HepG2 (cell line): ENCODE results near the gene TRAK1. TPM values are rescaled to one million over a fixed set of nuclear protein-coding genes. Genes with fewer than 3 reads are reported as not detected.

Experiments used
- ATAC-seq: fragments of 200-7000 bp; cut with Tn5 transposase; 3 replicates; pipeline ENCODE4 v1.9.1; 2020; ENCODE audit warnings: mild to moderate bottlenecking, moderate library complexity
- BruUV-seq: library from RNA; stranded (reverse); fragments of 400-500 nt; replicated peaks from 2 replicates; lab custom pipeline; 2021; lab: Mats Ljungman, UMichigan
- CTCF ChIA-PET: fragments of 300-600 bp; formaldehyde crosslinking; extraction: SDS; loops from one replicate; lab custom pipeline; 2021; ENCODE audit warnings: low total read pairs, inconsistent platforms, low intra/inter-chr PET ratio; lab: Yijun Ruan, JAX
- POLR2A ChIA-PET: fragments of 350-600 bp; sonication (Branson Sonifier 250); formaldehyde crosslinking; loops from one replicate; lab custom pipeline; 2020; ENCODE audit warnings: antibody characterized with exemption, inconsistent platforms; lab: Yijun Ruan, JAX
- DNase-seq: peaks from one replicate; pipeline ENCODE4 v3.0.0-alpha.2; 2015; ENCODE audit warnings: low spot score
- FAIRE-seq: peaks from 3 replicates; lab custom pipeline; 2011; peaks lifted over from hg19 to GRCh38; lab: Jason Lieb, UNC
- H2AFZ ChIP-seq: one replicate; pipeline ENCODE4 v1.6.1; 2011; ENCODE audit warnings: low read length, inconsistent platforms
- H3K27ac ChIP-seq: fragments of 300-600 bp; 3 replicates; pipeline ENCODE4 v1.8.0; 2011; ENCODE audit warnings: mixed run types, mild to moderate bottlenecking, mixed read lengths, low read length, inconsistent platforms; ENCODE audit not compliant: insufficient read depth; ENCODE audit errors: extremely low read length
- H3K27me3 ChIP-seq, 2 experiments: fragments of 200-600 bp in 1 of 2; 2 replicates in 1 of 2; 3 replicates in 1 of 2; pipeline versions ENCODE4 v1.6.0 to v1.8.0; 2011; ENCODE audit warnings: low read length in 2 of 2, mild to moderate bottlenecking in 2 of 2, moderate library complexity in 2 of 2, inconsistent platforms in 1 of 2; ENCODE audit not compliant: insufficient read depth in 2 of 2, control insufficient read depth in 1 of 2
- H3K36me3 ChIP-seq, 2 experiments: fragments of 200-600 bp in 1 of 2; replicated peaks in 1 of 2; 2 replicates in 1 of 2; 3 replicates in 1 of 2; pipeline versions ENCODE4 v1.5.1 to v1.8.0; 2011; ENCODE audit warnings: low read length in 2 of 2, inconsistent platforms in 1 of 2; ENCODE audit not compliant: insufficient read depth in 2 of 2, control insufficient read depth in 1 of 2
- H3K4me1 ChIP-seq: 2 replicates; pipeline ENCODE4 v1.5.1; 2012; ENCODE audit warnings: low read length, inconsistent platforms; ENCODE audit not compliant: insufficient read depth
- H3K4me2 ChIP-seq: 2 replicates; pipeline ENCODE4 v1.6.0; 2011; ENCODE audit warnings: low read depth, low read length, inconsistent platforms
- H3K4me3 ChIP-seq, 3 experiments: fragments of 200-600 bp in 1 of 3; sonication (generic), shearing (Covaris generic) in 1 of 3; replicated peaks in 1 of 3; 2 replicates each; pipeline ENCODE4 v1.5.1; 2011 to 2016; ENCODE audit warnings: low read length in 3 of 3, inconsistent platforms in 2 of 3, low read depth in 2 of 3, mild to moderate bottlenecking in 2 of 3, control low read depth in 1 of 3, mixed read lengths in 1 of 3; ENCODE audit not compliant: insufficient read depth in 1 of 3
- H3K79me2 ChIP-seq: one replicate; pipeline ENCODE4 v1.6.1; 2011; ENCODE audit warnings: low read length, inconsistent platforms; ENCODE audit not compliant: insufficient read depth
- H3K9ac ChIP-seq: 2 replicates; pipeline ENCODE4 v1.6.0; 2011; ENCODE audit warnings: mild to moderate bottlenecking, low read depth, low read length, inconsistent platforms; ENCODE audit not compliant: insufficient read depth
- H3K9me3 ChIP-seq: 2 replicates; pipeline ENCODE4 v1.5.1; 2012; ENCODE audit warnings: mild to moderate bottlenecking, low read length
- H4K20me1 ChIP-seq: 2 replicates; pipeline ENCODE4 v1.6.0; 2011; ENCODE audit warnings: inconsistent platforms, mild to moderate bottlenecking, low read length, moderate library complexity; ENCODE audit not compliant: insufficient read depth
- HHEX ChIP-seq: IDR thresholded peaks from 2 replicates; pipeline ENCODE4 v1.6.1; 2016; ENCODE audit warnings: control low read depth
- HNF4A ChIP-seq: sonication (generic); formaldehyde crosslinking; IDR thresholded peaks from 2 replicates; pipeline ENCODE4 v1.4.0; 2020; ENCODE audit warnings: missing genetic modification reagents
- NR2F1 ChIP-seq, 2 experiments: fragments of 450-650 bp in 1 of 2; formaldehyde crosslinking in 1 of 2; IDR thresholded peaks; 2 replicates each; pipeline versions ENCODE4 v1.5.0 to v1.6.1; 2016 to 2020; ENCODE audit warnings: mild to moderate bottlenecking in 1 of 2, missing compliant biosample characterization in 1 of 2, missing genetic modification reagents in 1 of 2, moderate library complexity in 1 of 2
- RCOR2 ChIP-seq: IDR thresholded peaks from 2 replicates; pipeline ENCODE4 v1.6.1; 2016; ENCODE audit warnings: missing biosample characterization, missing genetic modification reagents
- SALL1 ChIP-seq: sonication (generic); formaldehyde crosslinking; IDR thresholded peaks from 2 replicates; pipeline ENCODE4 v1.8.0; 2022; ENCODE audit warnings: mild to moderate bottlenecking, missing genetic modification reagents
- SIN3B ChIP-seq: fragments of 150-350 bp; IDR thresholded peaks from 2 replicates; pipeline ENCODE4 v1.6.1; 2014; ENCODE audit warnings: low read length
- TGIF2 ChIP-seq: IDR thresholded peaks from 2 replicates; pipeline ENCODE4 v1.6.1; 2016; ENCODE audit warnings: control low read depth, missing compliant biosample characterization
- TSC22D2 ChIP-seq: sonication (generic); formaldehyde crosslinking; IDR thresholded peaks from 2 replicates; pipeline ENCODE4 v1.5.1; 2020; ENCODE audit warnings: missing genetic modification reagents, mild to moderate bottlenecking, borderline replicate concordance
- ZNF24 ChIP-seq: fragments of 450-650 bp; IDR thresholded peaks from 2 replicates; pipeline ENCODE4 v1.6.1; 2017; ENCODE audit warnings: antibody characterized with exemption, mild to moderate bottlenecking
- ZNF292 ChIP-seq: sonication (generic); formaldehyde crosslinking; IDR thresholded peaks from 2 replicates; pipeline ENCODE4 v1.8.1; 2022; ENCODE audit warnings: mild to moderate bottlenecking, low read depth, missing genetic modification reagents, borderline replicate concordance
- ZNF570 ChIP-seq: sonication (generic); formaldehyde crosslinking; IDR thresholded peaks from 2 replicates; pipeline ENCODE4 v1.4.0; 2020; ENCODE audit warnings: mild to moderate bottlenecking, missing genetic modification reagents, borderline replicate concordance
- ZSCAN25 ChIP-seq: sonication (generic); formaldehyde crosslinking; IDR thresholded peaks from 2 replicates; pipeline ENCODE4 v1.8.0; 2022; ENCODE audit warnings: mild to moderate bottlenecking, missing genetic modification reagents
- WGBS: methylation state at CpG from one replicate; pipeline ENCODE4 v1.1.6; 2017; ENCODE audit warnings: low lambda C conversion rate; 5-methylcytosine and 5-hydroxymethylcytosine counted together
- in situ Hi-C: cut with HindIII; loops from 2 replicates; pipeline ENCODE4 v1.10.0; 2017; ENCODE audit warnings: low pct_unique_long_range_greater_than_20kb; ENCODE audit not compliant: extremely low pct_ligation_motif_present
- intact Hi-C: fragments of 100-400 bp; cut with micrococcal nuclease; formaldehyde crosslinking; loops from one replicate; pipeline ENCODE4 v1.10.0; 2022; ENCODE audit not compliant: unreplicated experiment
- polyA plus RNA-seq, 8 experiments: library from polyadenylated mRNA; depleted of rRNA in 3 of 8; stranded (reverse) in 7 of 8; unstranded in 1 of 8; fragments of >200 nt; fragmentation: Illumina TruSeq in 4 of 8; extraction: Trizol in 4 of 8; gene quantifications; 2 replicates each; pipeline versions ENCODE4 v1.2.1 to v1.2.3, GENCODE V29; 2011 to 2016; ENCODE audit warnings: low read depth in 4 of 8, missing spikeins in 1 of 8, mixed read lengths in 1 of 8; ENCODE audit not compliant: insufficient read depth in 1 of 8
- total RNA-seq, 5 experiments: library from RNA; depleted of rRNA; stranded (reverse); fragments of >200 nt; fragmentation: Illumina TruSeq; extraction: Trizol; gene quantifications; 2 replicates each; pipeline ENCODE4 v1.2.3, GENCODE V29; 2016; ENCODE audit warnings: low read depth in 1 of 5
- TF ChIP-seq, protein P1 (sequence below): sonication (generic); formaldehyde crosslinking; IDR thresholded peaks from 2 replicates; pipeline ENCODE4 v1.4.0; 2020; ENCODE audit warnings: missing genetic modification reagents
- TF ChIP-seq, protein P2 (sequence below): sonication (generic); formaldehyde crosslinking; IDR thresholded peaks from 2 replicates; pipeline ENCODE4 v1.8.0; 2022; ENCODE audit warnings: missing genetic modification reagents, mild to moderate bottlenecking, borderline replicate concordance

The TRAK1 gene
- total and polyA plus RNA-seq, 2 of the 13 experiments (the other 11 are each of a cell fraction or from before 2014, with no cell fraction given), result 20.5 to 46.6 TPM

- Histone ChIP-seq H3K27me3 (no peaks in the 10 kb centered on the region; a peak in 1 of 5 replicates), H3K4me2 (no peak overlapping the region), H3K36me3 (no peaks in the 10 kb centered on the region; a peak in 1 of 5 replicates), H3K79me2 (peaks cover 55% of the 10 kb centered on the region), H3K9ac (no peak overlapping the region), H3K9me3 (no peaks in the 10 kb centered on the region), H3K4me3 (no peak overlapping the region), H2AFZ (no peak overlapping the region), H3K4me1 (peaks cover 72% of the 10 kb centered on the region), H3K27ac (no peak overlapping the region), H4K20me1 (no peaks in the 10 kb centered on the region)
- ATAC-seq (no peak), DNase-seq (no peak), FAIRE-seq (no peak)
- in situ Hi-C loops (no loop called here), intact Hi-C loops (no loop called here)
- 87% methylated on average over 7 of the region's 7 CpGs for WGBS
- CTCF ChIA-PET, result no interaction called here
- POLR2A ChIA-PET, result no interaction called here
- no peak for TF ChIP-seq TSC22D2 (CRISPR knock-in tag)
- no peak for TF ChIP-seq ZNF292
- no peak for TF ChIP-seq SALL1 (CRISPR knock-in tag)
- TF ChIP-seq, protein P1, sequence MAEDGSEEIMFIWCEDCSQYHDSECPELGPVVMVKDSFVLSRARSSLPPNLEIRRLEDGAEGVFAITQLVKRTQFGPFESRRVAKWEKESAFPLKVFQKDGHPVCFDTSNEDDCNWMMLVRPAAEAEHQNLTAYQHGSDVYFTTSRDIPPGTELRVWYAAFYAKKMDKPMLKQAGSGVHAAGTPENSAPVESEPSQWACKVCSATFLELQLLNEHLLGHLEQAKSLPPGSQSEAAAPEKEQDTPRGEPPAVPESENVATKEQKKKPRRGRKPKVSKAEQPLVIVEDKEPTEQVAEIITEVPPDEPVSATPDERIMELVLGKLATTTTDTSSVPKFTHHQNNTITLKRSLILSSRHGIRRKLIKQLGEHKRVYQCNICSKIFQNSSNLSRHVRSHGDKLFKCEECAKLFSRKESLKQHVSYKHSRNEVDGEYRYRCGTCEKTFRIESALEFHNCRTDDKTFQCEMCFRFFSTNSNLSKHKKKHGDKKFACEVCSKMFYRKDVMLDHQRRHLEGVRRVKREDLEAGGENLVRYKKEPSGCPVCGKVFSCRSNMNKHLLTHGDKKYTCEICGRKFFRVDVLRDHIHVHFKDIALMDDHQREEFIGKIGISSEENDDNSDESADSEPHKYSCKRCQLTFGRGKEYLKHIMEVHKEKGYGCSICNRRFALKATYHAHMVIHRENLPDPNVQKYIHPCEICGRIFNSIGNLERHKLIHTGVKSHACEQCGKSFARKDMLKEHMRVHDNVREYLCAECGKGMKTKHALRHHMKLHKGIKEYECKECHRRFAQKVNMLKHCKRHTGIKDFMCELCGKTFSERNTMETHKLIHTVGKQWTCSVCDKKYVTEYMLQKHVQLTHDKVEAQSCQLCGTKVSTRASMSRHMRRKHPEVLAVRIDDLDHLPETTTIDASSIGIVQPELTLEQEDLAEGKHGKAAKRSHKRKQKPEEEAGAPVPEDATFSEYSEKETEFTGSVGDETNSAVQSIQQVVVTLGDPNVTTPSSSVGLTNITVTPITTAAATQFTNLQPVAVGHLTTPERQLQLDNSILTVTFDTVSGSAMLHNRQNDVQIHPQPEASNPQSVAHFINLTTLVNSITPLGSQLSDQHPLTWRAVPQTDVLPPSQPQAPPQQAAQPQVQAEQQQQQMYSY, result no peak
- no peak for TF ChIP-seq ZNF24
- TF ChIP-seq ZSCAN25 (CRISPR knock-in tag), result no peak
- no peak for TF ChIP-seq HNF4A
- TF ChIP-seq NR2F1 (CRISPR knock-in tag; IDR thresholded peaks at IDR 0.05), result no peak
- no peak for TF ChIP-seq TGIF2
- TF ChIP-seq, protein P2, sequence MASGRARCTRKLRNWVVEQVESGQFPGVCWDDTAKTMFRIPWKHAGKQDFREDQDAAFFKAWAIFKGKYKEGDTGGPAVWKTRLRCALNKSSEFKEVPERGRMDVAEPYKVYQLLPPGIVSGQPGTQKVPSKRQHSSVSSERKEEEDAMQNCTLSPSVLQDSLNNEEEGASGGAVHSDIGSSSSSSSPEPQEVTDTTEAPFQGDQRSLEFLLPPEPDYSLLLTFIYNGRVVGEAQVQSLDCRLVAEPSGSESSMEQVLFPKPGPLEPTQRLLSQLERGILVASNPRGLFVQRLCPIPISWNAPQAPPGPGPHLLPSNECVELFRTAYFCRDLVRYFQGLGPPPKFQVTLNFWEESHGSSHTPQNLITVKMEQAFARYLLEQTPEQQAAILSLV (CRISPR knock-in tag), result no peak
- no peak for TF ChIP-seq RCOR2 (CRISPR knock-in tag)
- TF ChIP-seq ZNF570 (CRISPR knock-in tag), result no peak
- no peak for TF ChIP-seq HHEX
- TF ChIP-seq SIN3B, result no peak
- TF ChIP-seq, all 625 proteins: peak for 0
- no TSS peak for BruUV-seq
Measured at GRCh38 chr3:42057561-42058211, 33.5 kb upstream of the TRAK1 start.
